GM12892 (cell line): ENCODE results near the gene ADGRF5.

ENCODE experiments used
- POLR2A ChIP-seq: IDR thresholded peaks from 2 replicates; pipeline ENCODE4 v1.6.1; 2011; ENCODE audit warnings: low read depth, low read length, control low read depth
- POLR2AphosphoS5 ChIP-seq: IDR thresholded peaks from 2 replicates; pipeline ENCODE4 v1.6.1; 2011; ENCODE audit warnings: low read depth, low read length, control low read depth
- TAF1 ChIP-seq: IDR thresholded peaks from 2 replicates; pipeline ENCODE4 v1.6.1; 2011; ENCODE audit warnings: low read depth, mild to moderate bottlenecking, control low read depth, low read length, borderline replicate concordance

- TF ChIP-seq POLR2A (no peak), TAF1 (no peak), POLR2AphosphoS5 (no peak)
Measured at GRCh38 chr6:46959419-46959818, 37.7 kb upstream of the ADGRF5 start.
